Measurements from ENCODE around the gene DOCK9. TPM values are rescaled to one million over a fixed set of nuclear protein-coding genes. Genes with fewer than 3 reads are reported as not detected.
A peak's percentile ranks its signal among the peaks of the same experiment; 100 is the strongest.

The DOCK9 gene
- total RNA-seq, 1 experiment from 2014 or later: 4.5 TPM

GRCh38 chr13:98820744-98821371 lies 157.0 kb downstream of the DOCK9 start:
- H3K4me3 ChIP-seq (ENCODE audit: low read depth, low read length, poor library complexity, severe bottlenecking): no peak overlapping the region
- DNase-seq (ENCODE audit: low spot score): no peak
- H3K27ac ChIP-seq (ENCODE audit: low read depth, low read length, poor library complexity, severe bottlenecking): peak overlapping the region; percentile 86
- ChIA-PET POLR2A (ENCODE audit: low non-redundant PET) (no interaction called here), CTCF (no interaction called here)
- H3K9me3 ChIP-seq (ENCODE audit: low read depth, low read length, poor library complexity, severe bottlenecking): no peaks in the 10 kb centered on the region
- intact Hi-C loops (cut with micrococcal nuclease; ENCODE audit: unreplicated experiment): no loop called here
- peaks cover 33% of the 10 kb centered on the region for H3K4me1 ChIP-seq (ENCODE audit: insufficient read depth, low read length, poor library complexity, severe bottlenecking)
- no peaks in the 10 kb centered on the region for H3K27me3 ChIP-seq (replicated peaks; ENCODE audit: insufficient read depth, low read depth, low read length, poor library complexity)
- no peaks in the 10 kb centered on the region for H3K36me3 ChIP-seq (ENCODE audit: insufficient read depth, low read length, poor library complexity, severe bottlenecking)
- no TSS peak for BruUV-seq (replicated peaks)
- no peak for TF ChIP-seq EZH2 (IDR thresholded peaks at IDR 0.05; ENCODE audit: borderline replicate concordance, low read depth, low read length, poor library complexity, severe bottlenecking)
- no peak for TF ChIP-seq CTCF (conservative IDR thresholded peaks at IDR 0.05; ENCODE audit: low read depth, low read length)

GRCh38 chr13:98820300-98820699 lies 157.6 kb downstream of the DOCK9 start:
- no peak for DNase-seq (ENCODE audit: low spot score)
- CTCF ChIA-PET: no interaction called here
- intact Hi-C loops (cut with micrococcal nuclease; ENCODE audit: unreplicated experiment): no loop called here
- BruUV-seq (replicated peaks): no TSS peak
- Histone ChIP-seq H3K4me3 (ENCODE audit: low read depth, low read length, poor library complexity, severe bottlenecking) (no peak overlapping the region), H3K9me3 (ENCODE audit: low read depth, low read length, poor library complexity, severe bottlenecking) (no peaks in the 10 kb centered on the region), H3K27me3 (replicated peaks; ENCODE audit: insufficient read depth, low read depth, low read length, poor library complexity) (no peaks in the 10 kb centered on the region), H3K36me3 (ENCODE audit: insufficient read depth, low read length, poor library complexity, severe bottlenecking) (no peaks in the 10 kb centered on the region), H3K4me1 (ENCODE audit: insufficient read depth, low read length, poor library complexity, severe bottlenecking) (peaks cover 28% of the 10 kb centered on the region), H3K27ac (ENCODE audit: low read depth, low read length, poor library complexity, severe bottlenecking) (peak overlapping the region; percentile 86)
- POLR2A ChIA-PET (ENCODE audit: low non-redundant PET): no interaction called here
- TF ChIP-seq EZH2 (IDR thresholded peaks at IDR 0.05; ENCODE audit: borderline replicate concordance, low read depth, low read length, poor library complexity, severe bottlenecking) (no peak), CTCF (conservative IDR thresholded peaks at IDR 0.05; ENCODE audit: low read depth, low read length) (no peak)

GRCh38 chr13:98819382-98820010 lies 158.4 kb downstream of the DOCK9 start:
- DNase-seq (ENCODE audit: low spot score): no peak
- ChIA-PET POLR2A (ENCODE audit: low non-redundant PET) (no interaction called here), CTCF (no interaction called here)
- Histone ChIP-seq H3K27me3 (replicated peaks; ENCODE audit: insufficient read depth, low read depth, low read length, poor library complexity) (no peaks in the 10 kb centered on the region), H3K36me3 (ENCODE audit: insufficient read depth, low read length, poor library complexity, severe bottlenecking) (no peaks in the 10 kb centered on the region), H3K4me3 (ENCODE audit: low read depth, low read length, poor library complexity, severe bottlenecking) (no peak overlapping the region), H3K4me1 (ENCODE audit: insufficient read depth, low read length, poor library complexity, severe bottlenecking) (peaks cover 28% of the 10 kb centered on the region), H3K27ac (ENCODE audit: low read depth, low read length, poor library complexity, severe bottlenecking) (no peak overlapping the region), H3K9me3 (ENCODE audit: low read depth, low read length, poor library complexity, severe bottlenecking) (no peaks in the 10 kb centered on the region)
- TF ChIP-seq EZH2 (IDR thresholded peaks at IDR 0.05; ENCODE audit: borderline replicate concordance, low read depth, low read length, poor library complexity, severe bottlenecking) (no peak), CTCF (conservative IDR thresholded peaks at IDR 0.05; ENCODE audit: low read depth, low read length) (no peak)
- BruUV-seq (replicated peaks): no TSS peak
- intact Hi-C loops (cut with micrococcal nuclease; ENCODE audit: unreplicated experiment): no loop called here

All from A673 (cell line).